Retinal pigment epithelial cell (primary cell): ENCODE measurements around the gene PLA2R1.

Experiments
- DNase-seq: peaks from one replicate; pipeline ENCODE4 v3.0.0-alpha.2; 2010; ENCODE audit warnings: low read depth
- H3K4me3 ChIP-seq: 2 replicates; pipeline ENCODE4 v1.5.1; 2011; ENCODE audit warnings: mild to moderate bottlenecking, low read length, control low read depth, moderate library complexity
- CTCF ChIP-seq: conservative IDR thresholded peaks from 2 replicates; pipeline ENCODE4 v1.5.1; 2011; ENCODE audit warnings: low read depth, low read length, control low read depth, inconsistent platforms

PLA2R1 gene

GRCh38 chr2:160062292-160063005, at the start of gene PLA2R1:
TSS of gene PLA2R1 (minus strand) at chr2:160062615. CDS start at chr2:160062403, 212 bp downstream.
- peak within 1 kb of the TSS; percentile 77 for H3K4me3 ChIP-seq
- DNase-seq: no peak
- TF ChIP-seq CTCF: no peak

- TF ChIP-seq CTCF: no peak
- H3K4me3 ChIP-seq: no peak overlapping the region
- no peak for DNase-seq
Measured at GRCh38 chr2:160110674-160111239, 48.3 kb upstream of the PLA2R1 start.

GRCh38 chr2:160109939-160110673, 47.7 kb upstream of the PLA2R1 start:
- TF ChIP-seq CTCF: peak; percentile 80
- H3K4me3 ChIP-seq: no peak overlapping the region
- DNase-seq: peak; percentile 55

- DNase-seq: no peak
- no peak for TF ChIP-seq CTCF
Measured at GRCh38 chr2:160109243-160109642, 46.8 kb upstream of the PLA2R1 start.

GRCh38 chr2:160108646-160109045, 46.2 kb upstream of the PLA2R1 start:
- DNase-seq: no peak
- TF ChIP-seq CTCF: no peak

More at GRCh38 chr2:160109243-160109642, 46.8 kb upstream of the PLA2R1 start:
- no peak overlapping the region for H3K4me3 ChIP-seq

GRCh38 chr2:160105366-160105765, 43.0 kb upstream of the PLA2R1 start:
- no peak for TF ChIP-seq CTCF
- H3K4me3 ChIP-seq: no peak overlapping the region
- DNase-seq: no peak

More at GRCh38 chr2:160108646-160109045, 46.2 kb upstream of the PLA2R1 start:
- no peak overlapping the region for H3K4me3 ChIP-seq
